H9 (cell line): ENCODE measurements around the gene TEX264. TPM values are rescaled to one million over a fixed set of nuclear protein-coding genes. Genes with fewer than 3 reads are reported as not detected.

Experiments used
- DNase-seq: peaks from one replicate; pipeline ENCODE4 v3.0.0-alpha.2; 2017
- H2AFZ ChIP-seq: one replicate; pipeline ENCODE4 v1.6.1; 2013; ENCODE audit warnings: mild to moderate bottlenecking, low read length, control low read depth, moderate library complexity
- H2AK5ac ChIP-seq: 2 replicates; pipeline ENCODE4 v1.6.1; 2013; ENCODE audit warnings: low read length, control low read depth, mixed read lengths; ENCODE audit not compliant: insufficient read length
- H2BK120ac ChIP-seq: one replicate; pipeline ENCODE4 v1.6.1; 2013; ENCODE audit warnings: low read depth, mild to moderate bottlenecking, low read length, control low read depth, inconsistent platforms; ENCODE audit not compliant: poor library complexity, severe bottlenecking
- H2BK12ac ChIP-seq: 2 replicates; pipeline ENCODE4 v1.6.1; 2013; ENCODE audit warnings: low read length, control low read depth, mixed read lengths, low read depth; ENCODE audit not compliant: insufficient read length
- H2BK15ac ChIP-seq: 2 replicates; pipeline ENCODE4 v1.6.1; 2013; ENCODE audit warnings: low read depth, low read length, control low read depth
- H2BK20ac ChIP-seq: one replicate; pipeline ENCODE4 v1.6.1; 2013; ENCODE audit warnings: low read depth, mild to moderate bottlenecking, low read length, control low read depth, inconsistent platforms; ENCODE audit not compliant: poor library complexity, severe bottlenecking
- H2BK5ac ChIP-seq: 2 replicates; pipeline ENCODE4 v1.6.1; 2013; ENCODE audit warnings: low read length, control low read depth, mixed read lengths; ENCODE audit not compliant: insufficient read length
- H3K14ac ChIP-seq: 2 replicates; pipeline ENCODE4 v1.6.1; 2013; ENCODE audit warnings: low read length, control low read depth; ENCODE audit not compliant: insufficient read depth
- H3K18ac ChIP-seq: 2 replicates; pipeline ENCODE4 v1.6.1; 2013; ENCODE audit warnings: low read depth, mild to moderate bottlenecking, mixed read lengths, low read length, control low read depth; ENCODE audit not compliant: insufficient read length
- H3K23ac ChIP-seq: 2 replicates; pipeline ENCODE4 v1.6.1; 2013; ENCODE audit warnings: low read length, control low read depth, mixed read lengths, low read depth; ENCODE audit not compliant: insufficient read length
- H3K23me2 ChIP-seq: 2 replicates; pipeline ENCODE4 v1.6.1; 2013; ENCODE audit warnings: low read depth, mild to moderate bottlenecking, mixed read lengths, low read length, control low read depth; ENCODE audit not compliant: insufficient read length, poor library complexity, severe bottlenecking
- H3K27ac ChIP-seq: 2 replicates; pipeline ENCODE4 v1.5.1; 2013; ENCODE audit warnings: low read length, control low read depth, mixed read lengths, low read depth; ENCODE audit not compliant: insufficient read length
- H3K27me3 ChIP-seq: 2 replicates; pipeline ENCODE4 v1.6.1; 2013; ENCODE audit warnings: low read length, control low read depth, inconsistent platforms; ENCODE audit not compliant: insufficient read depth
- H3K4ac ChIP-seq: 2 replicates; pipeline ENCODE4 v1.6.1; 2013; ENCODE audit warnings: low read depth, mild to moderate bottlenecking, control low read depth, inconsistent platforms, low read length, moderate library complexity
- H3K4me1 ChIP-seq: 2 replicates; pipeline ENCODE4 v1.6.1; 2013; ENCODE audit warnings: low read length, control low read depth, inconsistent platforms; ENCODE audit not compliant: insufficient read depth
- H3K4me2 ChIP-seq: 2 replicates; pipeline ENCODE4 v1.6.1; 2013; ENCODE audit warnings: low read length, control low read depth, mixed read lengths; ENCODE audit not compliant: insufficient read length, insufficient read depth
- H3K56ac ChIP-seq: 2 replicates; pipeline ENCODE4 v1.6.1; 2013; ENCODE audit warnings: low read depth, mild to moderate bottlenecking, mixed read lengths, low read length, control low read depth; ENCODE audit not compliant: insufficient read length
- H3K79me1 ChIP-seq: 2 replicates; pipeline ENCODE4 v1.6.1; 2013; ENCODE audit warnings: low read depth, mild to moderate bottlenecking, moderate library complexity, low read length, control low read depth, inconsistent platforms; ENCODE audit not compliant: insufficient read depth, poor library complexity, severe bottlenecking
- H3K79me2 ChIP-seq: 2 replicates; pipeline ENCODE4 v1.6.1; 2013; ENCODE audit warnings: low read length, control low read depth, inconsistent platforms; ENCODE audit not compliant: insufficient read depth
- H3K9ac ChIP-seq: 2 replicates; pipeline ENCODE4 v1.6.1; 2013; ENCODE audit warnings: low read length, control low read depth, mixed read lengths; ENCODE audit not compliant: insufficient read length; ENCODE audit errors: extremely low read depth
- H3K9me3 ChIP-seq: one replicate; pipeline ENCODE4 v1.6.1; 2013; ENCODE audit warnings: low read depth, low read length, inconsistent platforms; ENCODE audit not compliant: control insufficient read depth
- H3T11ph ChIP-seq: one replicate; pipeline ENCODE4 v1.6.1; 2013; ENCODE audit warnings: mild to moderate bottlenecking, low read length, control low read depth, inconsistent platforms
- H4K20me1 ChIP-seq: one replicate; pipeline ENCODE4 v1.6.1; 2013; ENCODE audit not compliant: control insufficient read depth, insufficient read length, insufficient read depth
- H4K5ac ChIP-seq: 2 replicates; pipeline ENCODE4 v1.6.1; 2013; ENCODE audit warnings: low read depth, mild to moderate bottlenecking, mixed read lengths, low read length, control low read depth; ENCODE audit not compliant: insufficient read length
- H4K8ac ChIP-seq: replicated peaks from 2 replicates; pipeline ENCODE4 v1.6.1; 2013; ENCODE audit warnings: low read length, control low read depth, mixed read lengths, low read depth; ENCODE audit not compliant: insufficient read length
- H4K91ac ChIP-seq: 2 replicates; pipeline ENCODE4 v1.6.1; 2013; ENCODE audit warnings: low read depth, mild to moderate bottlenecking, moderate library complexity, mixed read lengths, low read length, control low read depth; ENCODE audit not compliant: insufficient read length
- H3K27ac Mint-ChIP-seq, 3 experiments: 2 replicates in 2 of 3; 3 replicates in 1 of 3; pipeline ENCODE4 v1.8.0; 2020 to 2021; ENCODE audit warnings: mixed read lengths in 3 of 3, mild to moderate bottlenecking in 1 of 3, moderate library complexity in 1 of 3
- H3K27me3 Mint-ChIP-seq: 2 replicates; pipeline ENCODE4 v1.8.0; 2021; ENCODE audit warnings: low read depth, mild to moderate bottlenecking, moderate library complexity, mixed read lengths
- H3K36me3 Mint-ChIP-seq, 3 experiments: 2 replicates in 2 of 3; 3 replicates in 1 of 3; pipeline ENCODE4 v1.8.0; 2020 to 2021; ENCODE audit warnings: low read depth in 3 of 3, mixed read lengths in 3 of 3; ENCODE audit not compliant: insufficient read depth in 1 of 3
- H3K4me1 Mint-ChIP-seq, 2 experiments: 2 replicates each; pipeline ENCODE4 v1.8.0; 2020; ENCODE audit warnings: mixed read lengths in 2 of 2
- H3K4me3 Mint-ChIP-seq, 2 experiments: 2 replicates in 1 of 2; 3 replicates in 1 of 2; pipeline ENCODE4 v1.8.0; 2020 to 2021; ENCODE audit warnings: mild to moderate bottlenecking in 2 of 2, mixed read lengths in 2 of 2, moderate library complexity in 1 of 2
- H3K9me3 Mint-ChIP-seq, 2 experiments: 2 replicates in 1 of 2; 3 replicates in 1 of 2; pipeline ENCODE4 v1.8.0; 2020; ENCODE audit warnings: mild to moderate bottlenecking in 2 of 2, mixed read lengths in 2 of 2, moderate library complexity in 1 of 2
- CTCF ChIP-seq: fragments of 200-600 bp; sonication (generic); conservative IDR thresholded peaks from 3 replicates; pipeline ENCODE4 v1.8.0; 2021; ENCODE audit warnings: antibody characterized with exemption, mild to moderate bottlenecking
- WGBS: extraction: QIAGEN DNeasy Blood & Tissue Kit; methylation state at CpG from one replicate; pipeline ENCODE4 v1.1.7; 2013; ENCODE audit warnings: missing lambda C conversion rate, low lambda C conversion rate, mixed read lengths; ENCODE audit not compliant: insufficient read length; ENCODE audit errors: extremely low coverage; 5-methylcytosine and 5-hydroxymethylcytosine counted together
- total RNA-seq: library from RNA; stranded (reverse); gene quantifications from 2 replicates; pipeline ENCODE4 v1.2.1, GENCODE V29; 2021

TEX264 gene
- total RNA-seq, 1 experiment from 2014 or later: 17.3 TPM

- no peaks in the 10 kb centered on the region for H3K27me3 ChIP-seq
- no peak overlapping the region for H3K4ac ChIP-seq
- H3K23me2 ChIP-seq: no peaks in the 10 kb centered on the region
- no peak overlapping the region for H3K4me3 Mint-ChIP-seq
- no peak overlapping the region for H2BK15ac ChIP-seq
- no peak overlapping the region for H3K14ac ChIP-seq
- no peak overlapping the region for H3T11ph ChIP-seq
- no peak overlapping the region for H3K56ac ChIP-seq
- no peaks in the 10 kb centered on the region for H3K4me1 ChIP-seq
- no peaks in the 10 kb centered on the region for H3K27me3 Mint-ChIP-seq
- no peak overlapping the region for H4K5ac ChIP-seq
- H3K36me3 Mint-ChIP-seq: peaks cover 36 to 77% (median 61%) of the 10 kb centered on the region in 3 experiments
- H4K91ac ChIP-seq: no peak overlapping the region
- no peaks in the 10 kb centered on the region for H4K20me1 ChIP-seq
- H3K9me3 Mint-ChIP-seq: peaks cover 3% of the 10 kb centered on the region in 2 experiments; a peak in 3 of 5 replicates
- H3K79me1 ChIP-seq: no peaks in the 10 kb centered on the region
- no peak overlapping the region for H2BK12ac ChIP-seq
- no peak overlapping the region for H4K8ac ChIP-seq
- H3K23ac ChIP-seq: no peak overlapping the region
- no peaks in the 10 kb centered on the region for H3K4me1 Mint-ChIP-seq
- 0 out of 7 replicates have a peak overlapping the region, but pooled peaks of 1 of the 3 experiments have one; percentile 53 for H3K27ac Mint-ChIP-seq
- H3K18ac ChIP-seq: no peak overlapping the region
- no peak overlapping the region for H2BK5ac ChIP-seq
- no peak overlapping the region for H2BK120ac ChIP-seq
- H2AFZ ChIP-seq: no peak overlapping the region
- no peak for TF ChIP-seq CTCF
- H2BK20ac ChIP-seq: no peak overlapping the region
- DNase-seq: no peak
- H3K4me2 ChIP-seq: no peak overlapping the region
- no peak overlapping the region for H3K9ac ChIP-seq
- H2AK5ac ChIP-seq: no peak overlapping the region
- no peaks in the 10 kb centered on the region for H3K79me2 ChIP-seq
- no CpG with 5 or more reads among the region's 3 CpGs for WGBS
- no peaks in the 10 kb centered on the region for H3K9me3 ChIP-seq
- no peak overlapping the region for H3K27ac ChIP-seq
Measured at GRCh38 chr3:51657234-51657633, 13.8 kb upstream of the TEX264 start.
